ENCODE measurements around the gene WDR4.
"Not testable (repeated sequence)": the region's sequence is repeated elsewhere in the genome, so short reads cannot be mapped to it uniquely, and the experiment has no call there.

Gene WDR4

DNA sequence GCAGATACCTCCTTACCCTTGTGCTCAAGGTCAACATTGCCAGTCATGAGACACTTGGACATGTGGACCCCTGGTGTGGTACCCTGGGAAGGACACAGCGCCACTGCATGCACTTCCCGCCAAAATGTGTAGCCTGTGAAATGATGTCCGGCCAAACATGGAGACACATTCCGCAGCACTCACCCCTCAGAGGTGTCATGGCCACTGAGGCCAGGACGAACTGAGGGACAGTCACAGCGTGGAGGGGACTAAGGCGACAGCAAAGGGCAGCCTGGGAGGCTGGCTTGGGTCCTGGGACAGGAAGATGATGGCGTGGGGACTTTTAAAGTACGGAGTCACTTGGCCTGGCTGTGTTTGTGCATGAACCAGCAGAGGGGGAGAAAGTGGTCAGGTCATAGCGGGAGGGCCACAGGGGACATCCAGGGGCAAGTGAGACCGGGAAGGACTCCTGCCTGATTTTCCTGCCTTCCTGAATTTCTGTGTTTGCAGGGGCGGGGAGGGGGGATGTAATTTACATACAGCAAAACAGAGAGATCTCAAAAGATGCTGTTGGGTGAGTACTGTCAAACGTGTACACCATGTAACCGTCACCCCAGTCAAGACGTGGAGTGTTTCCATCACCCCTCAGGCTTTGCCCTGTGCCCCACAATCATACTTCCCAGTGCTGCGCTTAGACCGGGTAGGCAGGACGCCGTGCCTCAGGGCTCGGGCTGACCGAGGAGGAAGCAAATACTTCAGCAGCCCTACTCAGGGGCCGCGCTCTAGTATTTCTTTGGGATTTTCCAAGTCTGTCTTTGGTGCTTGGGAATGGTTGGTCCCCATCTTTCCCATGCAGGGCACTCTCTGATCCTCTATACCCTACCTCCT, 45.2 kb downstream of the WDR4 start:
- Histone ChIP-seq H3K27ac (no peak overlapping the region), H3K9me3 (ENCODE audit: severe bottlenecking) (peaks cover 4% of the 10 kb centered on the region), H3K36me3 (peaks cover 7% of the 10 kb centered on the region), H3K4me3 (ENCODE audit: low read depth, low read length) (no peak overlapping the region), H3K27me3 (ENCODE audit: insufficient read depth, low read depth, severe bottlenecking) (no peaks in the 10 kb centered on the region)
- DNase-seq = no peak
- TF ChIP-seq, protein P1, sequence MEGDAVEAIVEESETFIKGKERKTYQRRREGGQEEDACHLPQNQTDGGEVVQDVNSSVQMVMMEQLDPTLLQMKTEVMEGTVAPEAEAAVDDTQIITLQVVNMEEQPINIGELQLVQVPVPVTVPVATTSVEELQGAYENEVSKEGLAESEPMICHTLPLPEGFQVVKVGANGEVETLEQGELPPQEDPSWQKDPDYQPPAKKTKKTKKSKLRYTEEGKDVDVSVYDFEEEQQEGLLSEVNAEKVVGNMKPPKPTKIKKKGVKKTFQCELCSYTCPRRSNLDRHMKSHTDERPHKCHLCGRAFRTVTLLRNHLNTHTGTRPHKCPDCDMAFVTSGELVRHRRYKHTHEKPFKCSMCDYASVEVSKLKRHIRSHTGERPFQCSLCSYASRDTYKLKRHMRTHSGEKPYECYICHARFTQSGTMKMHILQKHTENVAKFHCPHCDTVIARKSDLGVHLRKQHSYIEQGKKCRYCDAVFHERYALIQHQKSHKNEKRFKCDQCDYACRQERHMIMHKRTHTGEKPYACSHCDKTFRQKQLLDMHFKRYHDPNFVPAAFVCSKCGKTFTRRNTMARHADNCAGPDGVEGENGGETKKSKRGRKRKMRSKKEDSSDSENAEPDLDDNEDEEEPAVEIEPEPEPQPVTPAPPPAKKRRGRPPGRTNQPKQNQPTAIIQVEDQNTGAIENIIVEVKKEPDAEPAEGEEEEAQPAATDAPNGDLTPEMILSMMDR (IDR thresholded peaks at IDR 0.05; ENCODE audit: low read depth, low read length) = no peak

DNA sequence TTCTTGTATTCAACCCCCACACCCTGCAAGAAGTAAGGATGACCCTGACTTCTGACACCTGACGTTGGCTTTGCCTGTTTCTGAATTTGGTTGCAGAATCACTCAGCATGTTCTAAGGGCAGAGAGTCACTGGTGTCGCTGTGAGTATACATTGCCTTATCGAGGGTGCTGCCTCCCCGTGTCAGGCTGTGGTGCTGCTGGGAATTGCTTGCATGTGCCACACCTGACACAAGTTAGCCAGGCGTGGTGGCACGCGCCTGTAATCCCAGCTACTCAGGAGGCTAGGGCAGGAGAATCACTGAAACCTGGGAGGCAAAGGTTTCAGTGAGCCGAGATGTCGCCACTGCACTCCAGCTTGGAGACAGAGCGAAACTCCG, 45.9 kb downstream of the WDR4 start:
- Histone ChIP-seq H3K27me3 (ENCODE audit: insufficient read depth, low read depth, severe bottlenecking) (no peaks in the 10 kb centered on the region), H3K4me3 (ENCODE audit: low read depth, low read length) (no peak overlapping the region), H3K36me3 (peaks cover 3% of the 10 kb centered on the region; the same call in 1 of the 2 replicates), H3K27ac (no peak overlapping the region), H3K9me3 (ENCODE audit: severe bottlenecking) (peaks cover 7% of the 10 kb centered on the region)
- DNase-seq = peak; percentile 66
- TF ChIP-seq, protein P1 (IDR thresholded peaks at IDR 0.05; ENCODE audit: low read depth, low read length) = peak; percentile 62

GRCh38 chr21:42832321-42832630, 47.1 kb downstream of the WDR4 start:
- not testable (repeated sequence) for H3K27ac ChIP-seq; H3K36me3 ChIP-seq; H3K27me3 ChIP-seq (ENCODE audit: insufficient read depth, low read depth, severe bottlenecking); H3K4me3 ChIP-seq (ENCODE audit: low read depth, low read length); DNase-seq
- peaks cover 11% of the 10 kb centered on the region for H3K9me3 ChIP-seq (ENCODE audit: severe bottlenecking)

DNA sequence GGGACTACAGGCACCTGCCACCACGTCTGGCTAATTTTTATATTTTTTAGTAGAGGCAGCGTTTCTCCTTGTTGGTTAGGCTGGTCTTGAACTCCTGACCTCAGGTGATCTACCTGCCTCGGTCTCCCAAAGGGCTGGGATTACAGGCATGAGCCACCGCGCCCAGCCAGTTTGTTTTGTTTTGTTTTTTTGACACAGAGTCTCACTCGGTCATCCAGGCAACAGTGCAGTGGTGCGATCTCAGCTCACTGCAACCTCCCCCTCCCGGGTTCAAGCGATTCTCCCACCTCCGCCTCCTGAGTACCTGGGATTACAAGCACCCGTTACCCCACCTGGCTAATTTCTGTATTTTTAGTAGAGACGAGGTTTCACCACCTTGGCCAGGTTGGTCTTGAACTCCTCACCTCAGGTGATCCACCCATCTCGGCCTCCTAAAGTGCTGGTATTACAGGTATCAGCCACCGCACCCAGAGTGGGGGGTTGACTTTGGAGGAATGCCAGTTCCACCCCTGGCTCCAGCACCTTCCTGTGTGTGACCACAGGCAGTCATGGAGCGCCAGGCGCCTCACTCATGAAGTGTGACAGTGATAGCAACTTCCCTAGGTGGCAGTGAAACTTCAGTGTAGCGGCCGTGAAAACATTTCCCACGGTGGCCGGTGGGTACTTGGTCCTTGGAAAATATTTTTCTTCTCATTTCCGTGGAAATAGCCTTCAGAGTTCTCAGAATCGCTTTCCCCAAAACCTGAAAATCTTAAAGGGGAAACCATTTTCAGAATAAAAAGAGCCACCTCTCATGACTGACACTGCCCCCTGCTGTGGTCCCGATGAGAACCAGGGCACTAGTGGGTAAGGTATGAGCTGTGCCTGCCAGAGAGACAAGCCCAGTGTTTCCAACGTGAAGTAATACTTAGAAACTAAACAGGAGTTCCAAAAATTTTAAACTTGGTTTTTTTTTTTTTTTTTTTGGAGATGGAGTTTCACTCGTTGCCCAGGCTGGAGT, 48.6 kb downstream of the WDR4 start:
- no peak for DNase-seq
- Histone ChIP-seq H3K36me3 (no peaks in the 10 kb centered on the region), H3K4me3 (ENCODE audit: low read depth, low read length) (no peak overlapping the region), H3K9me3 (ENCODE audit: severe bottlenecking) (peaks cover 11% of the 10 kb centered on the region), H3K27ac (no peak overlapping the region), H3K27me3 (ENCODE audit: insufficient read depth, low read depth, severe bottlenecking) (no peaks in the 10 kb centered on the region)
- TF ChIP-seq, protein P1 (IDR thresholded peaks at IDR 0.05; ENCODE audit: low read depth, low read length) = peak; percentile 23; the same call in 1 of the 2 replicates

DNA sequence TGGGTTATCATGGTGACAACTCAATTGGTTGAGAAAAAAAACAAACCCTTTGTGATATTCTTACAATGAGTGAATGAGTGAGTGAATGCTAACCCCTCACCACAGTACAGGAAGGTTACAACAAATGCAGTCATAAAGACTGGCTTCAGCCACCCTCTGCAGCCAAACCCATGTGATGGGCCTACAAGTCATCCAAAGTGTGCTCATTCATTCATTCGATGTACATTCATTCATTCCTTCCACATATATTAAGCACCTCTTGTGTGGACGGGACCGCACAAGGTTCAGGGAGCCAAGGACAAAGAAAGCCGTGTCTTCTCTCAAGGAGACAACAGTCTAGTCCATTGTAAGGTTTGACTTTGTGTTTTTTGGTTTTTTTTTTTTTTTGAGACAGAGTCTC, 49.4 kb downstream of the WDR4 start:
- TF ChIP-seq, protein P1 (IDR thresholded peaks at IDR 0.05; ENCODE audit: low read depth, low read length) = no peak
- H3K4me3 ChIP-seq (ENCODE audit: low read depth, low read length) = no peak overlapping the region
- H3K27me3 ChIP-seq (ENCODE audit: insufficient read depth, low read depth, severe bottlenecking) = no peaks in the 10 kb centered on the region
- H3K36me3 ChIP-seq = no peaks in the 10 kb centered on the region
- no peak overlapping the region for H3K27ac ChIP-seq
- DNase-seq = no peak
- H3K9me3 ChIP-seq (ENCODE audit: severe bottlenecking) = peaks cover 11% of the 10 kb centered on the region

GRCh38 chr21:42829417-42829816, 49.9 kb downstream of the WDR4 start:
- DNase-seq = no peak
- H3K27me3 ChIP-seq (ENCODE audit: insufficient read depth, low read depth, severe bottlenecking) = no peaks in the 10 kb centered on the region
- TF ChIP-seq, protein P1 (IDR thresholded peaks at IDR 0.05; ENCODE audit: low read depth, low read length) = no peak
- no peak overlapping the region for H3K4me3 ChIP-seq (ENCODE audit: low read depth, low read length)
- H3K9me3 ChIP-seq (ENCODE audit: severe bottlenecking) = peaks cover 11% of the 10 kb centered on the region
- H3K36me3 ChIP-seq = no peaks in the 10 kb centered on the region
- no peak overlapping the region for H3K27ac ChIP-seq

Measured in WERI-Rb-1 (cell line).